Measurements from ENCODE around the gene PPP1R15B. TPM values are rescaled to one million over a fixed set of nuclear protein-coding genes. Genes with fewer than 3 reads are reported as not detected.
A peak's percentile ranks its signal among the peaks of the same experiment; 100 is the strongest.

PPP1R15B gene
- polyA plus RNA-seq, 2 of the 4 experiments (the other 2 are of a cell fraction), result 26.9 to 51.9 TPM

DNA sequence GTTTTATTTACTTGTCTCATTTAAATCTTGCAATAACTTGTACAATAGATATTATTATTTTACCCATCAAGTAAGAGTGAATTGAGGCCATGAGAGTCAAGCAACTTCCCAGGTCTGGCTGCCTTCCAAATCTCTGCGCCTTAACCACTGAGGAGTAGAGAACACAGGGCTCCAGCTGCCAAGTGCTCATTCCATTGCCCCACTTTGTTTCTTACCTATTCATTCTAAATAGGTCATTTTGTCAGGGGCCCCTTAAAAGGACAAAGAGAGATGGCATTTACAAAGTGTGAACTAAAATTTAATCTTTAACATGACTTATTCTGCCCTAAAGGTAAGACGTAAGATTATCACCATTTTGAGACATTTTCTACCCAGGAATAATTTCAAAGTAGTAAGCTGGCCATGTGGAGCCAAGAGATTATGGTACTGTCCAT, 3.5 kb downstream of the PPP1R15B start:
- WGBS (ENCODE audit: missing lambda C conversion rate), result 1% methylated on average over 2 of the region's 2 CpGs
- Histone ChIP-seq H3K4me1 (peaks cover 38% of the 10 kb centered on the region), H3K9me3 (no peaks in the 10 kb centered on the region), H3K4me2 (peak overlapping the region; percentile 79), H3K27ac (peak overlapping the region; percentile 24 to 98; a peak in 2 of 6 replicates), H3K4me3 (peak overlapping the region; percentile 94)
- FAIRE-seq, result no peak
- ChIA-PET CTCF (interaction anchor here (0.8 to 7.4 kb wide), 9 partner anchors 10 to 399 kb away, joined by 3 to 60 read pairs (median 5); partner anchors contain the start of gene PIK3C2B), POLR2A (interaction anchor here (1.3 to 4.3 kb wide), 2 partner anchors 9 kb away, joined by 8 to 16 read pairs; no protein-coding TSS in a partner anchor)
- peak in 1 of 2 experiments; percentile 46 for DNase-seq (ENCODE audit: low read depth in 1 of 2, low spot score in 1 of 2)
- ATAC-seq, result no peak
- TF ChIP-seq TP53 (CRISPR knock-in tag; IDR thresholded peaks at IDR 0.05), result no peak
- no peak for TF ChIP-seq NR3C1 (IDR thresholded peaks at IDR 0.05)
- no peak for TF ChIP-seq FOXS1 (CRISPR knock-in tag; IDR thresholded peaks at IDR 0.05)

DNA sequence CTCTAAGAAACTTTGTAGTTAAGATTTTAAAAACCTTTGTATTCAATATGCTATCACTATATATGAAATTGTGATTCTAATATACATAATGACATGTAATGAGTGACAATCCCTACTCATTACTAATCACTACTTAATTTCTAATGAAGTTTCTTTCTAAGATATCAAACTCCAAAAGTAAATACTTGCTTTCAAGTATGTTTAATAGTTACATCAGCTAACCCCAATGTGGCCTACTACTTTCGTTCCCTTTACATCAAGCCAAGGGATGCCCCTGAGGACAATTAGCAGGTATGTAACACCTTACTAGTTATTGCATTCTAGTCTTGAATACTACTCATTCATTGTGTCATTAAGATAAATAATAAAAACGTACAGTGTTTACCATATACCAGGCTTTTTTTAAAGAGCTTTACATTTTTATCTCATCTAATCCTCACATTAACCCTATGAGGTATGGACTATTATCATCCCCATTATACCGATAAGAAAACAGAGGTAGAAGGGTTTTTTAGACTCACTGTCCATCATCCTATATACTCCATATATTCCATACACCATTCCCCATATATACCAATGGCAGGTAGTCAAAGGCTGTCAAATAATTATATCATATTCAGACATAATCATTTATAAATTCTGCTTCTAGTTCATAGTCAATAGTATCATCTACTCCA, 4.2 kb downstream of the PPP1R15B start:
- no peak for FAIRE-seq
- TF ChIP-seq FOXS1 (CRISPR knock-in tag; IDR thresholded peaks at IDR 0.05) (no peak), FOSB (CRISPR knock-in tag; IDR thresholded peaks at IDR 0.05) (no peak), SREBF2 (IDR thresholded peaks at IDR 0.05) (no peak), CBX8 (IDR thresholded peaks at IDR 0.05) (no peak), HEYL (CRISPR knock-in tag; IDR thresholded peaks at IDR 0.05) (no peak), JUNB (IDR thresholded peaks at IDR 0.05) (no peak), KDM1A (IDR thresholded peaks at IDR 0.05; ENCODE audit: low read depth) (no peak; the same call in 1 of the 2 replicates), MYC (IDR thresholded peaks at IDR 0.05; ENCODE audit: borderline replicate concordance, low read length) (no peak), HDAC2 (IDR thresholded peaks at IDR 0.05) (no peak), BHLHE40 (IDR thresholded peaks at IDR 0.05; ENCODE audit: low read depth, low read length) (no peak), CHD2 (IDR thresholded peaks at IDR 0.05; ENCODE audit: low read length, partially characterized antibody) (no peak), NFE2L2 (conservative IDR thresholded peaks at IDR 0.05; ENCODE audit: low read length) (no peak), MAZ (IDR thresholded peaks at IDR 0.05; ENCODE audit: borderline replicate concordance, low read depth, low read length) (no peak), EHF (CRISPR knock-in tag; IDR thresholded peaks at IDR 0.05) (no peak), CBX2 (IDR thresholded peaks at IDR 0.05; ENCODE audit: borderline replicate concordance, low read depth) (no peak)
- TF ChIP-seq, protein P1, sequence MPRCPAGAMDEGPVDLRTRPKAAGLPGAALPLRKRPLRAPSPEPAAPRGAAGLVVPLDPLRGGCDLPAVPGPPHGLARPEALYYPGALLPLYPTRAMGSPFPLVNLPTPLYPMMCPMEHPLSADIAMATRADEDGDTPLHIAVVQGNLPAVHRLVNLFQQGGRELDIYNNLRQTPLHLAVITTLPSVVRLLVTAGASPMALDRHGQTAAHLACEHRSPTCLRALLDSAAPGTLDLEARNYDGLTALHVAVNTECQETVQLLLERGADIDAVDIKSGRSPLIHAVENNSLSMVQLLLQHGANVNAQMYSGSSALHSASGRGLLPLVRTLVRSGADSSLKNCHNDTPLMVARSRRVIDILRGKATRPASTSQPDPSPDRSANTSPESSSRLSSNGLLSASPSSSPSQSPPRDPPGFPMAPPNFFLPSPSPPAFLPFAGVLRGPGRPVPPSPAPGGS (IDR thresholded peaks at IDR 0.05), result no peak
- TF ChIP-seq, protein P2, sequence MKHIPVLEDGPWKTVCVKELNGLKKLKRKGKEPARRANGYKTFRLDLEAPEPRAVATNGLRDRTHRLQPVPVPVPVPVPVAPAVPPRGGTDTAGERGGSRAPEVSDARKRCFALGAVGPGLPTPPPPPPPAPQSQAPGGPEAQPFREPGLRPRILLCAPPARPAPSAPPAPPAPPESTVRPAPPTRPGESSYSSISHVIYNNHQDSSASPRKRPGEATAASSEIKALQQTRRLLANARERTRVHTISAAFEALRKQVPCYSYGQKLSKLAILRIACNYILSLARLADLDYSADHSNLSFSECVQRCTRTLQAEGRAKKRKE (CRISPR knock-in tag; IDR thresholded peaks at IDR 0.05; ENCODE audit: low read depth), result no peak

DNA sequence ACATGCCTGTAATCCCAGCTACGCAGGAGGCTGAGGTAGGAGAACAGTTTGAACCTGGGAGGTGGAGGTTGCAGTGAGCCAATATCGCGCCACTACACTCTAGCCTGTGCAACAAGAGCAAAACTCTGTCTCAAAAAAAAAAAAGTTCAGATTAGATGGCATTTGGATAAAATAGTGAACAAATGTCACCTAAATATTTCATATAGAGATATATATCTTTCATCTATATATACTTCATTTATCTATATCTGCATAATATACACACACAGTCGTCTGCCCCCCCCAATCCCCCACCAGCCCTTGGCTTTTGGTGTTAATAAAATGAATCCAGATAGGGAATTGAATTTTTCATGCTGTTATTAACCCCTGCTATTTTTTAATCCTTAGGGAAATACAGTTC, 5.0 kb downstream of the PPP1R15B start:
- H3K4me2 ChIP-seq, result peak overlapping the region; percentile 79
- H3K9me3 ChIP-seq, result no peaks in the 10 kb centered on the region
- H3K4me1 ChIP-seq, result peaks cover 31% of the 10 kb centered on the region
- POLR2A ChIA-PET, result no interaction called here
- DNase-seq (ENCODE audit: low read depth in 1 of 2, low spot score in 1 of 2) (no peak), ATAC-seq (no peak), FAIRE-seq (no peak)
- CTCF ChIA-PET, result interaction anchor here (0.8 to 7.4 kb wide), 7 partner anchors 8 to 546 kb away, joined by 3 to 60 read pairs (median 3); partner anchors contain the start of gene PIK3C2B
- no peak for TF ChIP-seq ZFP36 (IDR thresholded peaks at IDR 0.05; ENCODE audit: borderline replicate concordance, partially characterized antibody)
- WGBS (ENCODE audit: missing lambda C conversion rate), result 67% methylated on average over 4 of the region's 4 CpGs
- peak overlapping the region; percentile 94 for H3K4me3 ChIP-seq
- no peak overlapping the region for H3K27ac ChIP-seq

More for the DNA sequence above, 4.2 kb downstream of the PPP1R15B start:
- Histone ChIP-seq H3K4me1 (peaks cover 33% of the 10 kb centered on the region), H3K4me3 (peak overlapping the region; percentile 94), H3K4me2 (peak overlapping the region; percentile 79), H3K9me3 (no peaks in the 10 kb centered on the region), H3K27ac (peak overlapping the region; percentile 37 to 98; a peak in 1 of 6 replicates)
- WGBS (ENCODE audit: missing lambda C conversion rate), result under 1% methylated on average over 3 of the region's 3 CpGs
- ATAC-seq, result no peak
- POLR2A ChIA-PET, result interaction anchor here (1.3 to 4.3 kb wide), 2 partner anchors 9 to 10 kb away, joined by 8 to 16 read pairs; no protein-coding TSS in a partner anchor
- no peak for DNase-seq (ENCODE audit: low read depth in 1 of 2, low spot score in 1 of 2)
- CTCF ChIA-PET, result interaction anchor here (0.8 to 7.4 kb wide), 9 partner anchors 9 to 546 kb away, joined by 3 to 60 read pairs (median 3); partner anchors contain the start of gene PIK3C2B

All from A549 (cell line).